NCI-H2227 treated with DMSO at 0.1 percent for 48 hours (cell line): ENCODE results near the gene CD101.

Experiments
- DNase-seq: peaks from one replicate; lab custom pipeline; 2025; lab: John Stamatoyannopoulos, UW

The CD101 gene

DNA sequence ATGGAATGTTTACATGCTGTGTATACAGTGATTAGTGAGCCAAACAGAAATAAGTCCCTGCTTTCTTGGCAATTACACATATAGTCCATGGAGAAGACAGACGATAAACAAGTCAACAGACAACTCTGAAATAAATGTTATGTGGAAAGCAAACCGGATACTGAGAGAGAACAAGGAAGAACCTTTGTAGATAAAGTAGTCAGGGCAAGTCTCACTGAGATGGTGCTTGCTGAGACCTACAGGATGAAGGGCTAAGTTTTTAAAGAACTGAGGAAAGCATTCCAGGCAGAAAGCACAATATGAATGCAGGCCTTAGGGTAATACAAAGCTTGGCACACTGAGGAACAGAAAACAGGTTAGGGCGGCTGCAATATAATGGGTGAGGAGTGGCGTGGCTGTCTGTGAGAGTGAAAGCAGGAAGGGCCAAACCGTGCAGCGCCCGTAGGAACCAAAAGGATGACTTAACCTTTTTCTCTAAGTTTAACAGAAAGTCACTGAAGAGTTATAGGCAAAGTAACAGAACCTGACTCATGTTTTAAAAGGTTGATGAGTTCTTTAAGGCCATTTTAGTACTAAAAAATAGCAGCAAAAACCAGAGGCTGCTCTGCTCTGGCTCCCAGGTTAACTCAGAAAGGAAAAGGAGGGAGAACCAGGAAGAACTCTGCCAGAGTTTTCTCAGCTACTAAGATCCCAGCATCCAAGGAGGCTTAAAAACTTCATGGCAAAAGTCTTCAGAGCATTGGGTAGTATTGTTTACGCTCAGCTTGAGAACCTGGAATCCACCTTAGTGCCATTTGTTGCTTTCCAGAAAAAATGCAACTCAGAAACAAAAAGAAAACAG lies 49.9 kb downstream of the CD101 start:
- DNase-seq, result no peak

DNA sequence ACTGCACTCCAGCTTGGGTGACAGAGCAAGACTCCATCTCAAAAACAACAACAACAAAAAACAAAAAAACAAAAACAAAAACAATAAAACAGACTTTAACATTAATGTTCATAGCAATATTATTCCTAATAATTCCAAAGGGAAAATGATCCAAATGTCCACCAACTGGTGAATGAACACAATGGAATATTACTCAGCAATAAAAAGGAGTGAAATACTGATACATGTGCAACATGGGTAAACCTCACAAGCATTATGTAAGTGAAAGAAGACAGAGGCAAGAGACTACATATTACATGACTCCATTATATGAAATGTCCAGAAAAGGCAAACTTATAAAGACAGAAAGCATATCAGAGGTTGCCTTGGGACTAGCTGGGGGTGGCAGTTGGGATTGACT lies 52.5 kb downstream of the CD101 start:
- DNase-seq, result no peak

DNA sequence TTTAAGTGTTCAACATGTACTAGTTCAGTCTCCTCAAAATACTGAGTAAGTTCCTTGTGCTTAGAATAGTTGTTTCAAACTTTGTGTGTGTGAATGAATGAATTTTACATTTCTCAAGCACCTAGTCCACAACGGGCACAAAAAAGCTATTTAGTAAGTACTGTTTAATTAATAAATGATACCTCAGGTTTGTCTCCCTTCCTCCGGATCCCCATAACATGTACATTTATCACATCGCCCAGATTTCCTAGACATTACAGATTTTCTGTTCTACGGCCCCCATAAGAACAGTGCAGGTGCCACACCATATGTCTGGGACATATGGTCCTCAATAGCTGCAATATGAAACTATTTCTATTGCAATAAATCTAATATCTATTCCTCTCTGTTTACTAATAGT lies 57.2 kb downstream of the CD101 start:
- no peak for DNase-seq

DNA sequence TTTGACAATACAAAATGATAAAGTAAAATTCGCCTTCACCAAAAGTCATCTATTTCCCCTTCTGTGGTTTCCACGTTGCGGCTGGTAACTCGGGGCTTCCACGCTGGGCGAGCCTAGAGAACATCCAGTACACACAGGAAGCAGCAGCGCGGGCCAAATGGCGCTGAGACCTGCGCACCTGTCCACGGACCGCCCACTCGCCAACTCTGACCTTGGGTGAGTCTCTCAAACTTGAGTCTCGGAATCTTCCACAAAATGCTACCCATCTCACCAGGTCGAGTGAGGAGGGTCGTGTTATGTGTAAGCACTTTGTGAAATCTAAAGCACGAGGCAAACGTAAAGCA lies 57.7 kb downstream of the CD101 start:
- peak; percentile 82 for DNase-seq

DNA sequence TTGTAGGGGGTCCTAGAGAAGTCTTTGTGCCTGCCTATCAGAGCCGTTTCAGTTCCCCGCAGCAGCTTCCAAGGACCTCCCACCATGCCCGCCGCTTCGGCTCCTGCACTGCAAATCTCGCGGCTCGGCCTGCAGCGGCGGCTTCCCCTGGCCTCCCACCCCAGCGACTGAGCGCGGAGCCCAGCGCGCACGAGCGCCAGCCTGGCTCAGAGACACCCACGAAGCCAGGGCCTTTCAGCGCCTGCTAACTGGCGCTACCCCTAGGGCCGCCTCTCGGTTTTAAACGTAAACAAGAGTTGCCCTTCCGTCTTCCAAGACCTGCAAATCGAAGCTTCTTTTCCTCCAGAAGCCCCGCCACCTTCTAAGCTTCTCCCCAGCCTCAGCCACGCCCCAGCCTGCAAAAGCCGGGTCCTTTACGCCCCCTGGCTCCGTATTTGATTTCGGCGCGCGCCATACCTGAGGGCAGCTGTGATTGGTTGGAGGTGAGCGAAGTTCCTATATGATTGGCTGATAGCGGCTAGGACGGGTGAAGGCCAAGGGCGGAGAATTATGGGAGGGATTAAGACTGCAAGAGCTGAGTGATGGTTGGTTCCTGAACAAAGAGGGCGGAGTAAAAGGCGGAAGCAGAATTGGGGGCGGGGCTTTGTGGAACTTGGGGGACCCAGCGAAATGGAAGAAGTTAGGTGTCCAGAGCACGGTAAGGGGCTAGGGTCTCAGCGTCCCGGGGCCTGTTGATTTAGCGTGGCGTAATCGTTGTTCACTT lies 58.3 kb downstream of the CD101 start, which contains the start of gene TTF2:
Gene TTF2, plus strand, starts transcription at position 649 of the 763 bp plus-strand sequence. Its CDS starts 21 bp downstream, at position 670.
- peak; percentile 99 for DNase-seq

DNA sequence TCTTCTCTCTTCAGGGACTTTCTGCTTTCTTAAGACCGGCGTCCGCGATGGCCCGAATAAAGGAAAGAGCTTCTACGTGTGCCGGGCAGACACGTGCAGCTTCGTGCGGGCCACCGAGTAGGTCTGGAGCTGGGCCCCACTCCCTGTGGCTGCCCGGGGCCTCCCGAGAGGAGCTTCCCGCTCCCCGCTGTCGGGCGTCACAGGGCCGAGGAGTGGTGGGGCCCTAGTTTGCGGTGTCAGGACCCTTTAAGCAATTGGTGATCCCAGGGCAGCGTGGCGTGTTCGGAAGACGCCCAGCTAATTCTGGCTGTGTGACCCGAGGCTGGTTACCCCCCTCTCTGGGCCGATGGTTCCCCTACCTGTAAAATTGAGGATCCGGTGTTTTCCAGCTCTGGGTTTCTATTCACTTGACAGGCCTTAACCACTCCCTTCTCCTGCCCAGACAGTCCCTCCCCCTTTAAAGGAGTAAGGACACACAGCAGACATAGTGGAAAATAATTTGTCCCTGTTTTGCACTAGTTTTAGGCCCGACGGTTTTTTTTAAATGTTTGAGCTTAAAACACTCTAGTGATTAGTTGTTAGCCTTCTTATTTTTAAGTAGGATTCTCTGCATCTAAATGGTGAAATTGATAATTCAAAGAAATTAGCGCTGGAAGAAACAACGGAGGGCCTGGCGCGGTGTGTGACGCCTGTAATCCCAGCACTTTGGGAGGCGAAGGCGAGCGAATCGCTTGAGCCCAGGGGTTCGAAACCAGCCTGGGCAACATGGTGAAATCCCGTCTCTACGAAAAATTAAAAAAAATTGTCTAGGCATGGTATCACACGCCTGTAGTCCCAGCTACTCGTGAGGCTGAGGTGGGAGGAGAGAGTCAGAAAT lies 59.1 kb downstream of the CD101 start:
- DNase-seq, result peak; percentile 27

DNA sequence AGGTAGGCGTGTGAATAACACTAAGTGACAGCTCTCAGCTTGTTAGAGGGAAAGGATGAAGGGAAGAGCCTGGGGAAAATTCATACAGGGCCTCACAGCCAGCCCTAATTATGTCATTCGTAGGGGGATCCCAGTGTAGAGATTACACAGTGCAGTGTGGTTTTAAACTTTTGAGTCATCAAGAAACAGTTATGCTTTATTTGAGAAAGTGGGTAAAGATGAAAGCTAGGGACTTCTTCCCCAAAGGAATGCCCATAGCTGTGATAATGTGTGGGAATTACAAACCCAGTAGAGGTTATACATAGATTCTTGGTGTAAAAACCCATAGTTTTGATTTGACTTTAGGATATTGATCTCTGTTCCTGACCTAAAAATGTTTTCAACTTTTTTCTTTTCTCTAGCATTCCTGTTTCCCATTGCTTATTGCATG lies 60.4 kb downstream of the CD101 start:
- no peak for DNase-seq

DNA sequence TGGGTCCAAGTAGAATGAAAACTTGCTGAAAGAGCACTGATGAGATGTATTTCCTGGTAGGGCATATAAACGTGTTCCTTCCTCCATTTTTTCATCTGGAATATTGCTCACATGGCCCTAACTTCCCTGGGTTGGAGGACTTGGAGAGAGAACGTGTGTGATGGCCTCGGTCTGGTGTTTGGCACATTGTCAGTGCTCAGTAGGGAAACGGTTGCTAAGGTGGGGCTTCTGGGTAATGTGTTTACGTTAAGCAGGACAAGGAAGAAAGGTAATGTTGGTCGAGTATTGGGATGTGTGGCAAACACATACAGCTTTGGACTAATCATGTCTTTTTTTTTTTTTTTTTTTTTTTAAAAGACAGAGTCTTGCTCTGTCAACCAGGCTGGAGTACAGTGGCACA lies 64.8 kb downstream of the CD101 start:
- no peak for DNase-seq

DNA sequence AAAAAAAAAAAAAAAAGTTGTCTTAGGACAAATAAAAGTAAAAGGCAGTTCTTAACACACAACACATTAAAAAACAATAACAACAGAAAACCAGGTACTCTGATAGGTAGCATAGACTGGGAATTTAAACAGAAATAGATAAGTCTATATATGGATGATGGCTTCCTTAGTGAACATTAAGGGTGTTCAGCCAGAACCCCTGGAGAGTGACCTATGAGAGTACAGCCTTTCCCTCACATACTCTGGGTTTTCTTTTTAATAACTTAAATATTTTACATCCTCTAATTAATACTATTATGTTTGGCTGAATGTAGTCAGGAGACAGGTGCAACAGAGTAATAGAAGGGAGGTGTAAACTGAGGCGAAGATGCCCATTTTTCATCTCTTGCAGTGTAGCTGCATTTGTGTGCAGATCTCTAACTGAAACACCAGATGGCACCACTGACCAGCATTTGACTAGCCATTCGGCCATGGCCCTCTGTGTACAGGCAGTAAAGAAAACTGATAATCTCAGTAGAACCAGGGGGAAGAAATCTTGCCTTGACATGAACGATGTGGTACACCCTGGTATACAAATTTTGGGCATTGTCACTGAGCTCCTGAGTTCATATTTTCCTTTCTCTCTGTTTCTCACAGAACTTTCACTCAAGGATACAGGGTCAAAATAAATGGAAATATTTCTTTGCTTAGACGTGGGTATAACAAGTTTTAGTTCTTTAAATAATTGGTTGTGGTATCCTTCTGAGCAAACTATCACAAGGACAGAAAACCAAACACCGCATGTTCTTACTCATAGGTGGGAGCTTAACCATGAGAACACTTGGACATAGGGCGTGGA lies 66.2 kb downstream of the CD101 start:
- peak; percentile 72 for DNase-seq

DNA sequence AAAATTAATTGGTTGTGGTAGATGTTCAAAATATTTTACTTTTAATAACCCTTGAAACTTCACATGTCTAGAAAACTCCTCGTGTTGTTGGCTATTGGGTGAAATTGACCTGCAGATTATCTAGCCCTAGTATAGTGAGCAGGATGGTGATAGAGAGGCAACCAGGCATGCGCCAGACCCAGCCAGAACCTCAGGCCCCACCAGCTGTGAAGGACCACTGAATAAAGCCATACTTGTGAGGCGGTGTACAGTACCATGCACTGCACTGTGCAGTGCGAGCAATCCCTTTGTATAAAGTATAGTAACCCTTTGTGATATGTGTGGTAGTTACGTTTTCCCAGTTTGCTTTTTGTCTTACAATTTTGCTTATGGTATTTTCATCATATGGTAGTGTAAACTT lies 67.0 kb downstream of the CD101 start:
- DNase-seq, result no peak

DNA sequence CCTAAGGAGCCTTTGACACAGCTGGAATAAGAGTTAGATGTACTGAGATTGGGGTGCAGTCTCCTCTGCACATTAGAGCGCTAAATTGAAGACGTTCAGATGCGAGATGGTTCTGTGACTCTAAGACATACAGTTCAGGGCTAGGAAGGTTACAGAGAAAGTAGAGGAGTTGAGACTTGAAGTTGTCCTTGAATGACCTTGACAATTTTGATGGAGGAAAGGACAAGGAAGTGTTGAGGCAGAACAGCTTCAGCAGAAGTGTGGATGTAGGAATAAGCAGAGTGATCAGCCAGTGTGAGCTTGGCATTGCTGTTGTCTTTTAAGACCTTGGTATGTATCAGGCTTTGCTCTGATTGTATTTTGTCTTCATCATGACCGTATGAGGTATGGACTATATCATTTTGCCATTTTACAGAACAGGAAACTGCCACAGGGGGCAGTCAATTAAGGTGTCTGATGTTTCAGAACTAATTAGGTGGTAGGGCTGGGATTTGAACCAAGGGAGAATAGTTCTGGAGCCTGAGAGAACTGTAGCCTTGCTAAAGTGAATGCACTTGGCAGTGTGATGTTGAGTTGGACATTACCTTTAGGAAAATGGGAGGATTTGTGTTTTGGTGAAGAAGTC lies 67.8 kb downstream of the CD101 start:
- DNase-seq, result no peak

DNA sequence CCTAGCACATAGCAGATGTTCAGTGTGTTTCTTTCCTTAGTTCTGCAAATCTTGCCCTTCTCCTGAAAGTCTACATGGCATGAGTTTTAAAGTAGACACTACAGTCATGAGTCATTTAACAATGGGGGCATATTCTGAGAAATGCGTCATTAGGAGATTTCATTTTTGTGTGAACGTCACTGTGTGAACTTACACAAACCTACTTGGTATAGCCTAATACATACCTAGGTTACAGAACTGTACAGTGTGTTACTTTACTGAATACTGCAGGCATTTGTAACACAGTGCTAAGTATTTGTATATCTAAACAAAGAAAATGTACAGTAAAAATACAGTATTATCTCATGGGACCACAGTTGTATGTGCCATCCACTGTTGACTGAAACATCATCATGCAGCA lies 68.6 kb downstream of the CD101 start:
- no peak for DNase-seq

DNA sequence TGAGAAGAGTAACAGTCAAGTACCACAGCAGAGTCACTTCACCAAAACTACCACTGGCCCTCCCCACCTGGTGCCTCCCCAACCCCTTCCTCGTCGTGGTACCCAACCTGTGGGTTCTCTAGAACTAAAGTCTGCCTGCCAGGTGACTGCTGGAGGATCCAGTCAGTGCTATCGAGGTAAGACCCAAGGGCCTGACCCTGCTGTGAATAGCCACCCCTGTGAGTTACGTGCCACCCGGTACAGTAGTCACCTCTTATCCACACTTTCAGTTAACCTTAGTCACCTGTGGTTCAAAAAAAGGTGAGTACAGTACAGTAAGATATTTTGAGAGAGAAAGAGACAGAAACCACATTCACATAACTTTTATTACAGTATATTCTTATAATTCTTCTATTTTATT lies 75.1 kb downstream of the CD101 start:
- DNase-seq, result no peak

DNA sequence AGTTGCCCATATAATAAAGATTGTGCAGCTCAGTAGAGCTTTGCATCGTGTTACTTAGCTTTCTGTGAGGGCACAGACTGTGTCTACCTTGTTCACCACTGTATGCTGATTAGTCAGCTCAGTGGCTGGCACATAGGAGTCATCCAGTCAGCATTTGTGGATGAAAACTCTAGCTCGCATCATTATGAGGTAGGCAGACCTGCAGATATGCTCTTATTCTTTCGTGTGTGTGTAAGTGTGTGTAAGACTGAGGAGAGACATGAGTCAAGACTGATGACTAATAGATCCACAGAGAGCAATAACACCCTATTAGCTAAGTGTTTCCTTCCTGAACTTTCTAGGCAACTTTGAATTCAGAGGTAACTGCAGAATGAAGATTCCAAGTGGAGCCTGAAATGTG lies 75.7 kb downstream of the CD101 start:
- no peak for DNase-seq

DNA sequence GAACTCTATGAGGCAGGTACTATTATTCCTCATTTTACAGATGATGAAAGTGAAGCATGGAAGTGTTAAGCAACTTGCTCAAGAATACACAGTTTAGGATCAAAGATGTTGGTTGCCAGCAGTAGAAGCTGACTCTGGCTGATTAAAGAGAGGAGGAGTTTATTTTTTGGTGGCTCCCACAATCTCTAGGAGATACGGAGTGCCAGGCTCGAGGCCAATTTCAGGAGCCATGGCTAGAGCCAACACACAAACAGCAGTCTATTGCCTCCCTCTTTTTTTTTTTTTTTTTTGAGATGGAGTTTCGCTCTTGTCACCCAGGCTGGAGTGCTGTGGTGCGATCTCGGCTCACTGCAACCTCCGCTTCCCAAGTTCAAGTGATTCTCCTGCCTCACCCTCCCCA lies 78.2 kb downstream of the CD101 start:
- DNase-seq, result no peak

DNA sequence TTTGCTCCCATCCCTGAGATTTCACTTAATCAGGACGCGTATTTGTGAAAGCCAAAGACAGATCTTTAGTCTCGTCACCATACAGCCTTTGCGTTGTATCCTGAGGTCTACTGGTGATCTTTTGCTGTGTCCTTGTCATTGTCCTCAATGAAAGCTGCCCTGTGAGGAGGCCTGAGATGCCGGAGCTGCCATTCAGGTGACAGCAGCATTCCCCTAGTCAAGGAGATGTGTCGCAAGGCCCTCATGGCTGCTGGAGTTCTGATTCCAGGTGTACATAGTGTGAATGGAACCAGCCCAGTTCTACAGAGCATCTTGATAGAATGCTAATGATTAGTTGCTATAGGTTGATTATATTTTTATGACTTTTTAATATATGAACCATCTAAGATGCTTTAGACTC lies 82.7 kb downstream of the CD101 start:
- no peak for DNase-seq
